ENCODE data around the gene COMMD6. TPM values are rescaled to one million over a fixed set of nuclear protein-coding genes. Genes with fewer than 3 reads are reported as not detected.

COMMD6 gene
- total RNA-seq, 1 donor from 2014 or later = 172 TPM

GRCh38 chr13:75544681-75545330 lies 7.2 kb upstream of the COMMD6 start:
- Mint-ChIP-seq H3K27ac (no peak overlapping the region), H3K36me3 (ENCODE audit: insufficient read depth) (no peaks in the 10 kb centered on the region), H3K4me1 (ENCODE audit: low read depth) (peaks cover 4% of the 10 kb centered on the region), H3K9me3 (ENCODE audit: low read depth) (no peaks in the 10 kb centered on the region), H3K27me3 (no peaks in the 10 kb centered on the region), H3K4me3 (ENCODE audit: low read depth) (no peak overlapping the region)
- TF ChIP-seq, protein P1, sequence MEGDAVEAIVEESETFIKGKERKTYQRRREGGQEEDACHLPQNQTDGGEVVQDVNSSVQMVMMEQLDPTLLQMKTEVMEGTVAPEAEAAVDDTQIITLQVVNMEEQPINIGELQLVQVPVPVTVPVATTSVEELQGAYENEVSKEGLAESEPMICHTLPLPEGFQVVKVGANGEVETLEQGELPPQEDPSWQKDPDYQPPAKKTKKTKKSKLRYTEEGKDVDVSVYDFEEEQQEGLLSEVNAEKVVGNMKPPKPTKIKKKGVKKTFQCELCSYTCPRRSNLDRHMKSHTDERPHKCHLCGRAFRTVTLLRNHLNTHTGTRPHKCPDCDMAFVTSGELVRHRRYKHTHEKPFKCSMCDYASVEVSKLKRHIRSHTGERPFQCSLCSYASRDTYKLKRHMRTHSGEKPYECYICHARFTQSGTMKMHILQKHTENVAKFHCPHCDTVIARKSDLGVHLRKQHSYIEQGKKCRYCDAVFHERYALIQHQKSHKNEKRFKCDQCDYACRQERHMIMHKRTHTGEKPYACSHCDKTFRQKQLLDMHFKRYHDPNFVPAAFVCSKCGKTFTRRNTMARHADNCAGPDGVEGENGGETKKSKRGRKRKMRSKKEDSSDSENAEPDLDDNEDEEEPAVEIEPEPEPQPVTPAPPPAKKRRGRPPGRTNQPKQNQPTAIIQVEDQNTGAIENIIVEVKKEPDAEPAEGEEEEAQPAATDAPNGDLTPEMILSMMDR (IDR thresholded peaks at IDR 0.05; ENCODE audit: unreplicated experiment) = no peak
- DNase-seq (ENCODE audit: low spot score, unreplicated experiment) = no peak

DNA sequence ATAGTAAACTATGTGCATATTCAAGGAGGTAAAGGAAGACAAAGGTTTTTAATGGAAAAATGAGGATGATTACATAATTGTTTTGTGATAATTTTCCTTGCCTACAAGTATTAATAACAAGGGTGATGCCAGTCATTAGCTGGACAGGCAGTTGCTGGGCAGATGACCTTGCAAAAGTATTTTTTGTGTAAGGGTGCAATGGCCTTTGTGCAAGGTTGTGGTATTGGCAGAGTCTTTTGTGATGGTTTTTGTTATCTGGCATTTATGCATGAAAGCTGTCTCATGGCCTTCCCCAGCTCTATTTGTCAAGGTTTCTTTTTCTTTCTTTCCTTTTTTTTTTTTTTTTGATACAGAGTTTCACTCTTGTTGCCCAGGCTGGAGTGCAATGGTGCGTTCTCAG lies 4.3 kb upstream of the COMMD6 start:
- Mint-ChIP-seq H3K36me3 (ENCODE audit: insufficient read depth) (no peaks in the 10 kb centered on the region), H3K4me1 (ENCODE audit: low read depth) (peaks cover 3% of the 10 kb centered on the region), H3K4me3 (ENCODE audit: low read depth) (no peak overlapping the region), H3K27me3 (no peaks in the 10 kb centered on the region), H3K9me3 (ENCODE audit: low read depth) (no peaks in the 10 kb centered on the region), H3K27ac (no peak overlapping the region)
- TF ChIP-seq, protein P1 (IDR thresholded peaks at IDR 0.05; ENCODE audit: unreplicated experiment) = no peak
- DNase-seq (ENCODE audit: low spot score, unreplicated experiment) = no peak

DNA sequence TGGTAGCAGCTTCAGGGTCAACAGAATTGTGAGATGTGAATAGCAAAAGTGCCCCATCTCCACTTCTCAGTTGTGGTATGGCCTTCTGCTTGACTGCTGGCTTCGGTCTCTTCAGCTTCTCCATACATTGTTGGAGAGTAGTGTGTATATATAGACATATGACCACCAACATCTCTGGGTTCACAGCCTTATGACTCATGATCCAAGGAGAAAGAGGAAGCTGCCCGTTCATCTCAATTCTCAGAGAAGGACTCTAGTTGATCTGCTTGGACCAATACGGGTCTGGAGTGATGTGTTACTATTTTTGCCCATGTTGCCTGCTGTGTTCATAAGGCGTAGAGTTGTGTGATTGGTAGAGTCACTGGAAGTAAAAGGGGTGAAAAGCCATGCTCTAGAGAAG lies 3.6 kb upstream of the COMMD6 start:
- Mint-ChIP-seq H3K4me1 (ENCODE audit: low read depth) (peaks cover 10% of the 10 kb centered on the region), H3K36me3 (ENCODE audit: insufficient read depth) (no peaks in the 10 kb centered on the region), H3K27ac (no peak overlapping the region), H3K4me3 (ENCODE audit: low read depth) (no peak overlapping the region), H3K9me3 (ENCODE audit: low read depth) (no peaks in the 10 kb centered on the region), H3K27me3 (no peaks in the 10 kb centered on the region)
- TF ChIP-seq, protein P1 (IDR thresholded peaks at IDR 0.05; ENCODE audit: unreplicated experiment) = no peak
- no peak for DNase-seq (ENCODE audit: low spot score, unreplicated experiment)

DNA sequence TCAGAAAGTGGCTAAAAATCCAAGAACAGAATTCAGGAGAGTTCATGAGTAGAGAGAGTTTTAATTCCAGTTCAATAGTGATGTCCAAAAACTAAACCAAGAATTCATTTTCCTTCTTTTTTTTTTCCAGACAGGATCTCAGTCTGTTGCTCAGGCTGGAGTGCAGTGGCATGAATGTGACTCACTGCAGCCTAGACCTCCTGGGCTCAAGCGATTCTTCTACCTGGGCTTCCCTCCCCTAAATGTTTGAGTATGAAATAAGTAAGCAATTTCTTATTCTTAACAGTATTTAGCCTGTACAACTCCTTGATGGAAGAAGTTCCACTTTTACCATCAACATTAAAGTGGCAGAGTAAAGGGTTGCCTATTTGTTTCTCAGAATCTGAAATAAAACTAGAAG lies 3.8 kb downstream of the COMMD6 start:
- Mint-ChIP-seq H3K4me1 (ENCODE audit: low read depth) (peaks cover 12% of the 10 kb centered on the region), H3K9me3 (ENCODE audit: low read depth) (no peaks in the 10 kb centered on the region), H3K27ac (no peak overlapping the region), H3K27me3 (no peaks in the 10 kb centered on the region), H3K36me3 (ENCODE audit: insufficient read depth) (peaks cover 10% of the 10 kb centered on the region), H3K4me3 (ENCODE audit: low read depth) (no peak overlapping the region)
- no peak for DNase-seq (ENCODE audit: low spot score, unreplicated experiment)
- TF ChIP-seq, protein P1 (IDR thresholded peaks at IDR 0.05; ENCODE audit: unreplicated experiment) = no peak

DNA sequence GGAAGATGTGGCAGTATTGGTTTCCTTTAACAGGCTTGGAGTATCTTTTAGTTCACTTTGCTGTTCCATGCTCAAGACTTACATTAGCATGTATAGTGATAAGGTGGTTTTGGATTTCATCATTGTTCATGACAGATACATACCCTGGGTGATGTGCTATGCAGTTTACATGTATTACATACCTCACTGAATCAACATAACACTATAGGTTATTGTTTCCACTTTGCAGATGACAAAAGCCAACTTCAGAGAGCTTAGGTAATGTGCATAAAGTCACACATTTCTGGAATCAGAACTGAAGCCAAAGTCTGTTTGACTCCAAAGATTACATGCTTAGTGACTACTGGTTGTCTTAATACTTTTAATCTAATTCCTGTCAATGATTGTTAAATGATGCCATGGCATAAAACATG lies 7.1 kb downstream of the COMMD6 start:
- TF ChIP-seq, protein P1 (IDR thresholded peaks at IDR 0.05; ENCODE audit: unreplicated experiment) = no peak
- no peak overlapping the region for H3K27ac Mint-ChIP-seq
- no peaks in the 10 kb centered on the region for H3K27me3 Mint-ChIP-seq
- H3K4me1 Mint-ChIP-seq (ENCODE audit: low read depth) = no peaks in the 10 kb centered on the region
- peaks cover 22% of the 10 kb centered on the region for H3K36me3 Mint-ChIP-seq (ENCODE audit: insufficient read depth)
- DNase-seq (ENCODE audit: low spot score, unreplicated experiment) = no peak
- H3K9me3 Mint-ChIP-seq (ENCODE audit: low read depth) = no peaks in the 10 kb centered on the region
- H3K4me3 Mint-ChIP-seq (ENCODE audit: low read depth) = no peak overlapping the region

Data from progenitor cell of endocrine pancreas (in vitro differentiated cells).